HG03159 (cell line): ENCODE data around the gene GTPBP8.
"Not testable (repeated sequence)": the region's sequence is repeated elsewhere in the genome, so short reads cannot be mapped to it uniquely, and the experiment has no call there.

Experiments used
- ATAC-seq: cut with Tn5 transposase; IDR thresholded peaks from one replicate; pipeline ENCODE4 v1.9.1; 2021; ENCODE audit warnings: mild to moderate bottlenecking, moderate library complexity; ENCODE audit not compliant: unreplicated experiment

The GTPBP8 gene

DNA sequence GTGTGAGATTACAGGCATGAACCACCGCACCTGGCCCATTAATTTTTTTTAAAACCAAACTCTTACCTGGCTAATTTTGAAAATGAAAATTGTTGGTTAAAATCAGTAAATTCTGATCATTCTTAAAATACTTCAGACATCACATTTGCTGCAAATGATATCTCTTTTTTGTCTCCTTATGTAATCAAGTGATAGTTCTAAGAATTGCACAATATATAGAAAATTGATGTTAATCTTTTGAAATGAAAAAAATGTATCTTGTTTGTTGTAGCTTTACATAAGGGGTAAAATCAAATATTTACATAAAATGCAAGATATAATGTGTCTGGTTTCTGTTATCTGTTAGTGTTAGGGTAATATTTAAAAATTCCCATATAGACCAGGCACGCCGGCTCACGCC is 5.0 kb downstream of the GTPBP8 start:
- ATAC-seq = no peak

DNA sequence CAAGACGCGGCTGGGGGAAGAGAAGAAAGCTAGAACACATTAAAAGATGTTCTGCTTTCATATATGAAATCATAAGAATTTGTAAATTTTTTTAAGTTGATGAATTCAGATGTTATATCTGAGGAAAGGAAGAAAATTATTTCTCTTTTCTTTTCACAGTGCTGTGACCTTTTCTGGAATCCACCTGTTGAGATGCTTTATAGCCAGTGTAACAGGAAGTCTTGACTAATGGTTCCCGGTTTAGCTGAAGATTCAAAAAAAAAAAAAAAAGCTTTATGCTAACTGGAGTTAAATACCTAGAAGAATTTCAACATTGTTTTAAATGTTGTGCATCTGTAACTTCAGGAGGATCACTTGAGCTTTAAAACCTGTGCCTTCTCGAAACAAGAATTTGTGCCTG is 9.9 kb downstream of the GTPBP8 start:
- ATAC-seq = no peak

DNA sequence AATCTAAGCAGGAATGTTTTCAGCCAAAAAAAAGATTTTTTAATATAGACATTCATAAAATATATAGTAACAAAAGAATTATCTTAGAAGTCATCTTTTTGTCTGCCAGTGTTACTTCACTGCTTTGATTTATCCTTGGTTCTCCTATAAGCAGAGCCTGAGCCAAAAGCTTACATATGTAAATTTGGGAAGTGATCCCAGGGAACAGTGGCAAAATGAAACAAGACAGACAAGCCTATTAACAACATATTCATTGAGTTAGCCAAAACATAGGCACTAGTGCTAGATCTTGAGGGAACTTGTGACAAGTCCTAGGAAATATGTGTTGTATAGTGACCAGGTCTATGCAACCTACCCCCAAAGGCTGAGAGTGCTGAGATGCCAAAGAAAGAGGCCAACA is 11.3 kb downstream of the GTPBP8 start:
- ATAC-seq = no peak

- ATAC-seq = no peak
Measured at GRCh38 chr3:113002679-113003078, 11.9 kb downstream of the GTPBP8 start.

DNA sequence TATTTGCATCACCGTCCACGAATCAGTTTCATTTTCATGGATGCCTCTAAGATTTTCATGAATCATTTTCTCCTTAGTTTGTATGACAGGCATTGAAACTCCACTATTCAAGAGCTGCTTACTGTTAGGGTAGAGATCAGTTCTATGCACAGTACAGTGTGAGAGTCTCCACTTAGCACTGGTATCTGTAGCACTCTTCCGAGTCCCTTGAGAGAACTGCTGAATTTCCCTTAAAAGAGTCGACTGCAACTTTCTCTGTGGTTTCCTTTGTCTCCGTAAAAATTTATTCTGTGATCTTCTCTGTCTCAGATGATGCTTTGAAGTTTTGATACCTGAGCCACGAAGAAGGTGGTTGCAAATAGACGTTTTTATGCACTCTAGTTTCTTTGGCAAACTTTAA is 14.8 kb downstream of the GTPBP8 start:
- ATAC-seq = no peak

- no peak for ATAC-seq
Measured at GRCh38 chr3:113006359-113007056, 15.7 kb downstream of the GTPBP8 start.

DNA sequence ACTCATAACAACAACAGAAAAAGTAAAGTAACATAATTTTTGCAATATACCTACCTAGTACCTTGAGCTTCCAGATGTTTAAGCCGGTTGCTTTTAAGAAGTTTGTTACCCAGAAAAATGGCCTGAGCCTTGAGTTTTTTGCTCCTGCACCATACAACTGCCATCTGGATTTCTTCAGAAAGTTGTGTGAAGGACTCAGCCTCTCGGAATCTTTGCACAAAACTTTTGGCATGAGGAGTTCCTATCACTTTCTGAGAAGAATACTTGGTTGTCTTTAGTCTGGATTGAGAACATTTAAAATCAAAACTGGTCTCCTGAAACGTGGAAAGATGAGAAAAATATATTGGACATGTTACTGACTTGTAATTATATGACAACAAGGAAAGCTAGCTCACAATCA is 17.3 kb downstream of the GTPBP8 start:
- no peak for ATAC-seq

GRCh38 chr3:113013593-113013992 is 22.8 kb downstream of the GTPBP8 start:
- ATAC-seq = no peak

- ATAC-seq = no peak
Measured at GRCh38 chr3:113018536-113019181, 27.9 kb downstream of the GTPBP8 start.

DNA sequence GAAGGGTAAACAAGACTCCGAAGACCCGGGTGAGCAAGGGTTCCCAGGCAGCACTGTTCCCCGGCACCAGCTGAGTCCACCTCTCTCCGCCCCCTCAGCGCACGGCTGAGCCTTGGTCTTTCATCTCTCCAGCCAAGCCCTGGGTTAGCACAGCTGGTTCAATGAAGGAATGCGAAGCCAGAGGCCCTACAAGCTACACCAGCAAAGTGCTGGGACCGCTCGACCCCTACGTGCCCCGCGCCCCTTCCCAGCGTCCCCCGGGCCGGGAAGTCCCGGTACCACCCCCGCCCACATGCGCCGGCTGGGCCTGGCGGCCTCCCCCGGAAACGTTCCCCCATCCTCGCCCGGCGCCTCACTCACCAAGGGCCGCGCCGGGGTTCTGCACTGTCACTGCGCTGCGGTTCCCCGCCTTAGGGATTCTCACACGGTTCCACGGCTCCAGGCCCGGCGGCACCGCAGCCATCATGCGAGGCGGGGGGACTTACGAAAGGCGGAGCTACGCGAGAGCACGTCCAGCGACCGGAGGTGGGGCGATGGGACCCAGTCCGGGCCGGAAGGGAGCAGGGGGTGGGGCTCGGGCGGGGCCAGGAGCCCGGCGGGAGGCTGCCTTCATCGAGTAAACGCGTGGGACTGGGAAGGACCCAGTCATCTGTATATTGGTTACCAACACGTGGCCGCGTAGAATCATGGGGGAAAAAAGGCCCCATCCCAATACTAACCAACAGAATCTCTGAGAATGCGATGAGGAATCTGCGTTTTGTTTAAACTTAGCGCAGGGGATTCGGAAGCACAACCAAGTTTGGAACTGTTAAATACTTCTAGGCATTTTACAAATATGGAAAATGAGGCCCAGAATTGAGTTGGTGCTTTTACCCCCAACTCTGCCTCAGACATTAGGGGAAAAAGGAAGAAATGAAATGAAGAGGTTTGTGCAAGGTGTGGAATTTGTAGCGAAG is 28.7 kb downstream of the GTPBP8 start:
- ATAC-seq = peak; percentile 89

DNA sequence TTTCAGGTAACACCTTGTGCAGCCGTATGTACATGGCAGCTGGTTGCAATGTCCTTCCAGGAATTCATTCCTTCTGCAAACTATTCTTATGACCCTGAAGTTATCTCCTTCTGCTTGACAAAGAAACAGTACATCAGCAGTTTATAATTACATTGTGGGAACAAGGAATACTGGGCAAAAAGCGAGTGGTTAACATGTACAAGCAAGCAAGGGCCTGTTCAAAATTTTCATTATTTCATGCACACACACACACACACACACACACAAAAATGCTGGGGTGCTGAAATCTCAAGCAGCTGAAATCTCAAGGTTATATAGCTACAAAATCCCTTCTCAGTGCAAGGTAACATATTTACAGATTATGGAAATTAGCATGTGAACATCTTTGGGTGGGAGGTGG is 30.7 kb downstream of the GTPBP8 start:
- no peak for ATAC-seq

DNA sequence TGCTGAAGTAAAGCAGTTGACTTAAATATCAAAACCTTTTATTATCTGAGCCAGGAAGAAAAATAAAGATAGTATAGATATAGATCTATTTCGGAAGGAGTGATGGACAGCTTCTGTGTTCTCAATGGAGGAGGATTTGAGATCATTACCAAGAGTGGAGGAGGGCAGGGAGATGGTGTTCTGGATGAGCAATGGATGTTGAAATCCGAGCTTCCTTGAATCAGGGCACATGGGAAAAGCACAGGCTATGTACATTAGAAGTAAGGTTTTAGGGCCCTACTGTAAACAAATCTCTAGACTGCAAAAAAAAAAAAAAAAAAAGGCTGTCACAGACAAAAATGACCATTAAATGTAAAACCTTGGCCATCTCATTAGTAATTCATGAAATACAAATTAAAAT is 43.2 kb downstream of the GTPBP8 start:
- ATAC-seq = no peak

DNA sequence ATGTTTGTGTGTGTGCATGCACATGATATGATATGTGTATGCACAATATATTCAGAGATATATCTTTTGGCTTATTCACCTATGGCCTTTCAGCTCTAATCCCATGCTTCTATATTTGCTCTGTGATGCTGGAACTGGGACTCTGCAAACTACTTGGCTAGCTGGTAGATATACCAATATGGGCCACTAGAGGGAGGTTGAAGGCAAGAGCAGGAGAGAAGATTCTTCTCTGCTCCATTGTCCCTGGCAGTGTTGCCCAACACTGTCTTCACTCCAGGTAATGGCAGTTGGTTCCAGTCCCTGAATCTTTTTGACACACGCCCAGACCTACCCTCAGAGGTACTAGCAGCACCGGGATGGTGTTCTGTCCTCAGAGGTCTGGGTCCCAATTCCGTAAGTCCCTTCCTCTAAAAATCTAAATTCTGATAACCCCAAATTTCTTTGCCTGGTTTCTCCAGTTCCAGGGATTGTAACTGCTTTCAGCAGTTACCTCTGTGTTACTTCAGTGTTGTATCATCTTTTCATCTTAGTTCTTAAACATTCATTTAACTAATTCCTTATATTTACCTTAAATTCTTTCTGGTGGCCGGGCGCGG is 44.7 kb downstream of the GTPBP8 start:
- ATAC-seq = peak; percentile 70

DNA sequence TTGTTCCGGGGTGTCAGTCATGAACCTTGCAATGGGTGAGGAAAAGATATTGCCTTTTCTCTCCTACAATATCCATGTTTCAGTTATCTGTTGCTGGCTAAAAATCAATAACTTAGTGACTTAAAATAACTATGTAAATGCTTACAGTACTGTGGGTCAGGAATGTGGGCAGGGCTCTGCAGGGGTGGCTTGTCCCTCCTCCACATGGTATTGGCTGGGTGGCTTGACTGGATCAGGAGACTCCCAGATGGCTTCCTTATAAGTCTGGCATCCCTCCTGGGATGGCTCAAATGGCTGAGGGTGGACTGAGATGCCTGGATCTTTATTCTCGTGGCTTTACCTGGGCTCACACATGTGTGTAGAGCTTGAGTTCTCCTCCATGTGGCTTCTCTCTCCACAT is 47.5 kb downstream of the GTPBP8 start:
- no peak for ATAC-seq

- no peak for ATAC-seq
Measured at GRCh38 chr3:113039546-113039945, 48.8 kb downstream of the GTPBP8 start.

DNA sequence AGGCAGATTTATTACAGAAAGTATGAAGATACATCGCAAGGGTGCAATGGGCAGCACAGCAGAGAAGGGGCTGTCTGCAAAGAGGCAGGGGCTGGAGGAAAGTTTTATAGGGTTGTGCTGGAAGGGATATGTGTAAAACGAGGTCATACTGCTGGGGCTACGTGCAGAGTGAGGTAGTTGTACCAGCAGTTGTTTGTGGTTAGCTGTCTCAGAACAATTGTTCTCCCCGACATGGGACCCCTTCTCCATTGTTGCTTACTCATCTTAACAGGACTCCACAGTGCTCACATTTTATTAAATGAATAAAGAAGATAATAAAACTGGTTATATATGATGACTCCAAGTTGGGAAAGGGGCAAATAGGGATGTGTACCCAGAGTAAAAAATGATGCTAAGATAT is 49.4 kb downstream of the GTPBP8 start:
- ATAC-seq = no peak

GRCh38 chr3:113043686-113044085 is 52.9 kb downstream of the GTPBP8 start:
- no peak for ATAC-seq

GRCh38 chr3:113046186-113046965 is 55.6 kb downstream of the GTPBP8 start:
- not testable (repeated sequence) for ATAC-seq

- ATAC-seq = peak; percentile 84
Measured at GRCh38 chr3:113051302-113051711, 60.5 kb downstream of the GTPBP8 start.
